Measurements from ENCODE around the gene FHOD3.

DNA sequence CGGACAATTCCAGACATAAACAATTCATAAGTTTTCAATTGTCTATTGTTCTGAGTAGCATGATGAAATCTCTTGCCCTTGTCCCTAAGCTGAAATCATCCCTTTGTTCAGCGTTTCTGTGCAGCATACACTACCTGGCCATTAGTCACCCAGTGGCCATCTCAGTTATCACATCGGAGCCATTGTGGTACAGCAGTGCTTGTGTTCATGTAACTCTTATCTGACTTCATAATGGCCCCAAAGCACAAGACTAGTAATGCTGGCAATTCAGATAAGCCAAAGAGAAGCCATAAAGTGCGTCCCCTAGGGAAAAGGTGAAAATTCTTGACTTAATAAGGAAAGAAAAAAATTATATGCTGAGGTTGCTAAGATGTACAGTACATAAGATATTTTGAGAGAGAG is 127.2 kb downstream of the FHOD3 start:
- TF ChIP-seq, protein P1, sequence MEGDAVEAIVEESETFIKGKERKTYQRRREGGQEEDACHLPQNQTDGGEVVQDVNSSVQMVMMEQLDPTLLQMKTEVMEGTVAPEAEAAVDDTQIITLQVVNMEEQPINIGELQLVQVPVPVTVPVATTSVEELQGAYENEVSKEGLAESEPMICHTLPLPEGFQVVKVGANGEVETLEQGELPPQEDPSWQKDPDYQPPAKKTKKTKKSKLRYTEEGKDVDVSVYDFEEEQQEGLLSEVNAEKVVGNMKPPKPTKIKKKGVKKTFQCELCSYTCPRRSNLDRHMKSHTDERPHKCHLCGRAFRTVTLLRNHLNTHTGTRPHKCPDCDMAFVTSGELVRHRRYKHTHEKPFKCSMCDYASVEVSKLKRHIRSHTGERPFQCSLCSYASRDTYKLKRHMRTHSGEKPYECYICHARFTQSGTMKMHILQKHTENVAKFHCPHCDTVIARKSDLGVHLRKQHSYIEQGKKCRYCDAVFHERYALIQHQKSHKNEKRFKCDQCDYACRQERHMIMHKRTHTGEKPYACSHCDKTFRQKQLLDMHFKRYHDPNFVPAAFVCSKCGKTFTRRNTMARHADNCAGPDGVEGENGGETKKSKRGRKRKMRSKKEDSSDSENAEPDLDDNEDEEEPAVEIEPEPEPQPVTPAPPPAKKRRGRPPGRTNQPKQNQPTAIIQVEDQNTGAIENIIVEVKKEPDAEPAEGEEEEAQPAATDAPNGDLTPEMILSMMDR (conservative IDR thresholded peaks at IDR 0.05) = no peak
- TF ChIP-seq EZH2 (IDR thresholded peaks at IDR 0.05; ENCODE audit: low read depth) = no peak

Data from PC-9 (cell line).